Myocyte (in vitro differentiated cells): ENCODE results near the gene ATF6B. TPM values are rescaled to one million over a fixed set of nuclear protein-coding genes. Genes with fewer than 3 reads are reported as not detected.
"Not testable (repeated sequence)": the region's sequence is repeated elsewhere in the genome, so short reads cannot be mapped to it uniquely, and the experiment has no call there.

Experiments used
- DNase-seq: peaks from one replicate; pipeline ENCODE4 v3.0.0-alpha.2; 2012; ENCODE audit warnings: low read depth
- total RNA-seq: library from RNA; depleted of rRNA; stranded (reverse); fragments of >200 nt; gene quantifications from 2 replicates; pipeline ENCODE4 v1.2.3, GENCODE V29; 2014

ATF6B gene
- total RNA-seq, 1 donor from 2014 or later: 26.4 TPM

- DNase-seq: no peak
These were observed 19.3 kb downstream of the ATF6B start for GRCh38 chr6:32108727-32109113.

GRCh38 chr6:32108094-32108627 lies 19.9 kb downstream of the ATF6B start:
- DNase-seq: peak; percentile 45

- peak; percentile 31 for DNase-seq
These were observed 20.6 kb downstream of the ATF6B start for GRCh38 chr6:32107406-32107805.

- peak; percentile 56 for DNase-seq
These were observed 22.6 kb downstream of the ATF6B start for GRCh38 chr6:32105433-32105832.

GRCh38 chr6:32102255-32102654 lies 25.8 kb downstream of the ATF6B start:
- no peak for DNase-seq

GRCh38 chr6:32100251-32100650 lies 27.8 kb downstream of the ATF6B start:
- not testable (repeated sequence) for DNase-seq

- no peak for DNase-seq
These were observed 30.7 kb downstream of the ATF6B start for GRCh38 chr6:32097364-32097763.

GRCh38 chr6:32096394-32097258 lies 31.4 kb downstream of the ATF6B start:
- no peak for DNase-seq

GRCh38 chr6:32096087-32096393 lies 32.0 kb downstream of the ATF6B start:
- no peak for DNase-seq

GRCh38 chr6:32095338-32096086 lies 32.5 kb downstream of the ATF6B start:
- no peak for DNase-seq

GRCh38 chr6:32092760-32093497 lies 35.1 kb downstream of the ATF6B start:
- no peak for DNase-seq

GRCh38 chr6:32089082-32089828 lies 38.8 kb downstream of the ATF6B start:
- DNase-seq: no peak

GRCh38 chr6:32088487-32089049 lies 39.5 kb downstream of the ATF6B start:
- no peak for DNase-seq

- DNase-seq: no peak
These were observed 40.2 kb downstream of the ATF6B start for GRCh38 chr6:32087574-32088486.

GRCh38 chr6:32086661-32087573 lies 41.1 kb downstream of the ATF6B start:
- peak; percentile 93 for DNase-seq

GRCh38 chr6:32085759-32086459 lies 42.1 kb downstream of the ATF6B start:
- DNase-seq: no peak

- DNase-seq: no peak
These were observed 43.3 kb downstream of the ATF6B start for GRCh38 chr6:32084780-32085179.
